Skeletal muscle satellite cell (primary cell): Measurements from ENCODE around the gene KLRC4. TPM values are rescaled to one million over a fixed set of nuclear protein-coding genes. Genes with fewer than 3 reads are reported as not detected.
"Not testable (repeated sequence)": the region's sequence is repeated elsewhere in the genome, so short reads cannot be mapped to it uniquely, and the experiment has no call there.

Source experiments
- H3K27me3 ChIP-seq: 2 replicates; pipeline ENCODE4 v1.7.0; 2013; ENCODE audit warnings: low read length; ENCODE audit not compliant: control insufficient read depth, insufficient read depth
- H3K36me3 ChIP-seq: 2 replicates; pipeline ENCODE4 v1.7.0; 2013; ENCODE audit warnings: mild to moderate bottlenecking, control low read depth, low read length; ENCODE audit not compliant: insufficient read depth
- H3K4me1 ChIP-seq: 2 replicates; pipeline ENCODE4 v1.7.0; 2013; ENCODE audit warnings: low read length; ENCODE audit not compliant: control insufficient read depth, insufficient read depth
- H3K4me2 ChIP-seq: 2 replicates; pipeline ENCODE4 v1.7.0; 2013; ENCODE audit warnings: mild to moderate bottlenecking, low read length
- H3K4me3 ChIP-seq: 2 replicates; pipeline ENCODE4 v1.7.0; 2013; ENCODE audit warnings: low read length
- H3K9ac ChIP-seq: 2 replicates; pipeline ENCODE4 v1.7.0; 2013; ENCODE audit warnings: mild to moderate bottlenecking, low read depth, low read length, moderate library complexity
- H3K9me3 ChIP-seq: replicated peaks from 2 replicates; pipeline ENCODE4 v1.7.0; 2013; ENCODE audit warnings: mild to moderate bottlenecking, control low read depth, low read length
- total RNA-seq: library from RNA; depleted of rRNA; stranded (reverse); fragments of >200 nt; gene quantifications from 2 replicates; pipeline ENCODE4 v1.2.3, GENCODE V29; 2012; rRNA removed

Gene KLRC4, protein sequence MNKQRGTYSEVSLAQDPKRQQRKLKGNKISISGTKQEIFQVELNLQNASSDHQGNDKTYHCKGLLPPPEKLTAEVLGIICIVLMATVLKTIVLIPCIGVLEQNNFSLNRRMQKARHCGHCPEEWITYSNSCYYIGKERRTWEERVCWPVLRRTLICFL
- total RNA-seq: not detected in 2 replicates

DNA sequence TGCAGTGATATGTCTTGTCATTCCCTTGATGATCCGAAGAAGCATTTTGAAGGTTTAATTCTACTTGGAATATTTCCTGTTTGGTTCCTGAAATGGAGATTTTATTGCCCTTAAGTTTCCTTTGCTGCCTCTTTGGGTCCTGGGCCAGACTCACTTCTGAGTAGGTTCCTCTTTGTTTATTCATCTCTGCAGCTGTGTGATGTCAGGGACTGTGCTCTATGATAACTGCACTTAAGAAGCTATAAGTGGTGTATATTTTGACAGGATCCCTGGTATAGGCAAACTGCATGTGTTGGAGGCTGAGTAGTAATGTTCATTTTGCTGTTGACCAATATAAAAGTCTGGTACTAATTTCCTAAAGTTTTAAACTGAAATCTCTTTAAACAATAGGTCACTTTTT, at the start of gene KLRC4:
Gene KLRC4 (minus strand): TSS at position 366 of the 400 bp plus-strand sequence. CDS start 182 bp downstream, at position 184.
- Histone ChIP-seq H3K9ac (no peak within 1 kb of the TSS), H3K9me3 (no peaks in the 10 kb centered on the region), H3K36me3 (no peaks in the 10 kb centered on the region), H3K4me2 (no peak within 1 kb of the TSS), H3K4me3 (no peak within 1 kb of the TSS), H3K27me3 (no peaks in the 10 kb centered on the region), H3K4me1 (no peaks in the 10 kb centered on the region)

DNA sequence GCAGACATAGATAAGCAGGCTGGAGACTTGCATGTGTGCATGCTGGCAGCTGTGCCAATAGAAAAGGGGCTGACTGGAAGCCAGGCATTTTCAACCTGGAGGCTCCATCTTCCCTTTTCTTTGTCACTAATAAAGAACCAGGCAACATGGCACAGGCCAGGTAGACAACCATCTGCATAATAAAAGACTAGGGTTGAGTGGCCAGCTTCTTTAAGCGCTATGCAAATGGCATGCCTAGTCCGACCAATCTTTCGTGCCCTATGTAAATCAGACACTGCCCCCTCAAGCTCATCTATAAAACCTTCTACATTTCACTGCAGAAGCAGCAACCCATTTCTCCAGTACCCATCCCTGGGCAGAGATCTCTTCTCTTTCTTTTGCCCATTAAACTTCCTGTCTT, 48.2 kb upstream of the KLRC4 start:
- H3K4me1 ChIP-seq: peaks cover 6% of the 10 kb centered on the region
- H3K27me3 ChIP-seq: no peaks in the 10 kb centered on the region
- no peak overlapping the region for H3K4me2 ChIP-seq
- no peaks in the 10 kb centered on the region for H3K36me3 ChIP-seq
- no peak overlapping the region for H3K4me3 ChIP-seq
- no peak overlapping the region for H3K9ac ChIP-seq
- H3K9me3 ChIP-seq: peaks cover 3% of the 10 kb centered on the region

DNA sequence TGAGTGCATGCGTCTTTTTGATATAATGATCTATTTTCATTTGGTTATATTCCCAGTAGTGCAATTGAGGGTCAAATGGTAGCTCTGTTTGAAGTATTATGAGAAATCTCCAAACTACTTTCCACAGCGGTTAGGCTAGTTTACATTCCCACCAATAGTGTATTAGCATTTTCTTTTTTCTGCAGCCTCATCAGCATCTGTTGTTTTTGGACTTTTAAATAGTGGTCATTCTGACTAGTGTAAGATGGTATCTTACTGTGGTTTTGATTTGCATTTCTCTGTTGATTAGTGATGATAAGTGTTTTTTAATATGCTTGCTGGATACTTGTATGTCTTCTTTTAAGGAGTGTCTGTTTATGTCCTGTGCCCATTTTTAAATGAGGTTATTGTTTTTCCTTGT, 47.3 kb upstream of the KLRC4 start:
- Histone ChIP-seq H3K4me2 (no peak overlapping the region), H3K9ac (no peak overlapping the region), H3K4me1 (peaks cover 6% of the 10 kb centered on the region), H3K4me3 (no peak overlapping the region), H3K36me3 (no peaks in the 10 kb centered on the region), H3K27me3 (no peaks in the 10 kb centered on the region), H3K9me3 (peaks cover 3% of the 10 kb centered on the region)

DNA sequence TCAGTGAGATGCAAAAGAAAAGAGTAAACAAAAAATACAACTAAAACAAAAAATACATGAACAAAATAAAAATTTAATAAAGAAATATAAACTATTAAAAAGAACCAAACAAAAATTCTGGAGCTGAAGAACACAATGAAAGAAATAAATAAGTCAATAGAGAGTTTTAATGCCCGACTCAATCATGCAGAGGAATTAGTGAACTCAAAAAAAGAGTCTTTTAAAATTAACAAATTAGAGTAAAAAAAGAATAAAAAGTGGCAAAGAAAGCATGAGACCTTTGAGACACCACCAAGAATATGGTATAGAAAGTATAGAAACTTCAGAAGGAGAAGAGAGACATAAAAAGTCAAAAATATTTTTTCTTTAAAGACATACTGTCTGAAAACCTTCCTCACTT, 46.2 kb upstream of the KLRC4 start:
- Histone ChIP-seq H3K4me1 (peaks cover 6% of the 10 kb centered on the region), H3K36me3 (no peaks in the 10 kb centered on the region), H3K4me3 (no peak overlapping the region), H3K9me3 (peaks cover 3% of the 10 kb centered on the region), H3K27me3 (no peaks in the 10 kb centered on the region), H3K4me2 (no peak overlapping the region), H3K9ac (no peak overlapping the region)

DNA sequence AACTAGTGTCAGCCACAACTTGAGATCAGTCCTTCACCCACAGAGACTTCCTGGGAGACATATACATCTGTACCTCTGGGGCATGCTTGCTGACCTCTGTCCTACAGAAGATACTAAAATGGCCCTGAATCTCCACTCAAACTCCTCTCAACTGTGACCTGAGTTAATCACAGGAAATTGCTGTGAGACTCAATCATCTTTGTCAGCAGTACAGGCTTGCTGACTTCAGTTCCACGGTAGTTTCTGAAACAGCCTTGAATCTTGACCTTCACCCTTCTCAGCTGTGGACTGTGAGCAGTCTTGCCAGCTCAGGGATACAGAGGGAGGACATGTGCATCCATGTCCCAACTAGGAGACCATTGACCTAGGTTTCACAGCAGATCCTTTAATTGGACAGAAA, 45.0 kb upstream of the KLRC4 start:
- no peaks in the 10 kb centered on the region for H3K27me3 ChIP-seq
- H3K9ac ChIP-seq: no peak overlapping the region
- H3K9me3 ChIP-seq: peaks cover 3% of the 10 kb centered on the region
- no peaks in the 10 kb centered on the region for H3K36me3 ChIP-seq
- H3K4me2 ChIP-seq: no peak overlapping the region
- H3K4me1 ChIP-seq: peaks cover 6% of the 10 kb centered on the region
- H3K4me3 ChIP-seq: no peak overlapping the region

DNA sequence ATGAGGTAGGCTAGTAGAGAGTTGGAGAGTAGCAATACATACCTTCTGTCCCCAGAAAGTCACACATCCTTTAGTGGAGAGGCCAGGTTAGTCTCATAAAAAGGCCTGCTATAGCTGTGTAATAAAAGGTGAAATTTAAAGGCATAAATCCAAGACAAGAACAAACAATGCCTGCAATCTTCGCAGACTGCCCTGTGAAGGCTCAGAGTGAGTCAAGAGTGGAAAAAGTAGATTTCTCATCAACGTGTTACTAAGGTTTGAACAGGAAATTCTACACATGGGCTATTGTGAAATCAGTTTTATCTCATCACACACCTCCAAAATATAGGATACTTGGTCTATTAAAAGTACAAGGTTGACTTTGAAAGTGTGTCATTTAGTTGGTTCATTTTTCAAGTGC, 43.6 kb upstream of the KLRC4 start, which contains the start of gene KLRC1:
Gene KLRC1 (minus strand): TSS at position 222 of the 400 bp plus-strand sequence. CDS start 2,221 bp downstream, outside the sequence.
- no peak within 1 kb of the TSS for H3K9ac ChIP-seq
- peaks cover 6% of the 10 kb centered on the region for H3K4me1 ChIP-seq
- H3K9me3 ChIP-seq: peaks cover 3% of the 10 kb centered on the region
- H3K4me2 ChIP-seq: no peak within 1 kb of the TSS
- no peaks in the 10 kb centered on the region for H3K36me3 ChIP-seq
- no peak within 1 kb of the TSS for H3K4me3 ChIP-seq
- H3K27me3 ChIP-seq: no peaks in the 10 kb centered on the region

DNA sequence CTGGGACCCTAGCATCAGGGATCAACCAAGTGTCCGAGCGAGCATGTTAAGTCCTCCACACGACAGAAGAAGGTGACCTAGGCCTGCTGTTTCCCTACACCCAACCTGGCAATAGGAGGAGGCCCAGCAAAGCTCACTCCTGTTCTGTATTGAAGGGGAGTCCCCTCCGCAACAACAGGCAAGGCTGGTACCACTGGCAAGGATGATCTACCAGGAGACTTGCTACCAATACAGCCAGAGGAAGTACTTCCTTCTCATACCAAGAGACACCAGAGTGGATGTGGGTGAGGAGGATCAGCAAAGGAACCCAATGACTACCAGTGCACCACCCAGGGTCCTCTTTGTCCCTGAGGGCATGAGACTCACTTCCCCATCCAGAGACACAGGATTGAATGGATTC, 38.7 kb upstream of the KLRC4 start:
- H3K36me3 ChIP-seq: no peaks in the 10 kb centered on the region
- H3K27me3 ChIP-seq: no peaks in the 10 kb centered on the region
- no peaks in the 10 kb centered on the region for H3K4me1 ChIP-seq
- H3K9ac ChIP-seq: no peak overlapping the region
- no peak overlapping the region for H3K4me2 ChIP-seq
- no peaks in the 10 kb centered on the region for H3K9me3 ChIP-seq
- H3K4me3 ChIP-seq: no peak overlapping the region

DNA sequence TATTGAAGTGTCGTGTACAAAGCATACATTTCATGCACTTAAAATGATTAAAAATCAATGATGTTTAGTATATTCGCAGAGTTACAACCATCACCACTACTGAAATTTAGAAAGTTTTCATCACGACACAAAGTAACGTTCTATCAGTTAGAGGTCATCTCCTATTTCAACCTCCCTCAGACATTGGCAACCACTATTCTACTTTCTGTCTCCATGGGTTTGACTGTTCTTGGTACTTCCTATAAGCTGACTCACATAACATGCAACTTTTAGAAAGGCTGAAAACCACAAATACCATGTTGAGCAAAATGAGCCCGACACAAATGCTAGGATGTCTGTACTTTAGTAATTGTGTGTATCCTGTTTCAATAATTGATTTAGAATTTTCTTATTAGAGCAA, 36.5 kb upstream of the KLRC4 start:
- H3K27me3 ChIP-seq, H3K36me3 ChIP-seq, H3K4me1 ChIP-seq, H3K9me3 ChIP-seq, H3K4me2 ChIP-seq, H3K9ac ChIP-seq, H3K4me3 ChIP-seq: not testable (repeated sequence)

DNA sequence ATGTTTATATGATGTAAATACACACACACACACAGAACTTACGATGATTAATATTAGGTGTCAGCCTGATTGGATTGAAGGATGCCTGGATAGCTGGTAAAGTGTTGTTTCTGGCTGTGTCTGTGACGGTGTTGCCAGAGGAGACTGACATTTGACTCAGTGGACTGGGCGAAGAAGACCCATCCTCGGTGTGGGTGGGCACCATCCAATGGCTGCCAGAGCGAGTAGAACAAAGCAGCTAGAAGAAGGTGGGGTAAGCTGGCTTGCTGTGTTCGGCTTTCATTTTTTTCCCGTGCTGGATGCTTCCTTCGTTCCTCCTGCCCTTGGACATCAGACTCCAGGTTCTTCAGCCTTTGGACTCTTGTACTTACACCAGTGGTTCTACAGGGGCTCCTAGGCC, 31.6 kb upstream of the KLRC4 start:
- H3K9me3 ChIP-seq, H3K36me3 ChIP-seq, H3K4me3 ChIP-seq, H3K4me1 ChIP-seq, H3K9ac ChIP-seq, H3K27me3 ChIP-seq, H3K4me2 ChIP-seq: not testable (repeated sequence)

DNA sequence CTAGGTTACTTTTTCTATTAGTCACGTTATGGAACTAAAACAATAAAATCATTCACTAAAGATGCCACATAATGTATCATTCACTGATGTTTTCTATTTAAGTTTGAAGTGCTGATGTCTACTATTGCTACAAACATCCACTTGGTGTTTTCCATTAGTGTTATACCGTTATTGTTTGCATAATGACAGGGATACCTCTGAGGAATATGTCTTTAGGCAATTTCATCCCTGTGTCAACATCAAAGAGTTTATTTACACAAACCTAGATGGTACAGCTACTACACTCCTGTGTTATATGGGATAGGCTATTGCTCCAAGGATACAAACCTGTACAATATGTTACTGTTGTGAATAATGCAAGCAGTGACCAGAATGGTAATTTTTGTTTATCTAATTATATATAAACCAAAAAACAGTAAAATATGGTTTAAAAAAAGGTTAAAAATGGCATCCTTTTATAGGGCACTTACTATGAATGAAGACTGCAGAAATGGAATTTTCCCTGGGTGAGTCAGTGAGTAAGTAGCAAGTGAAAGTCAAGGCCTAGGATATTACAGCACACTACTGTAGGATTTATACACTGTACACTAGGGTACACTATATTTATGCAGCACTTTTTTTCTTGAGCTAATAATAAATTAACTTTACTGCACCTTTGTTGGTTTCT, 30.2 kb upstream of the KLRC4 start:
- not testable (repeated sequence) for H3K36me3 ChIP-seq, H3K9ac ChIP-seq, H3K4me1 ChIP-seq, H3K9me3 ChIP-seq, H3K4me3 ChIP-seq, H3K27me3 ChIP-seq, H3K4me2 ChIP-seq

DNA sequence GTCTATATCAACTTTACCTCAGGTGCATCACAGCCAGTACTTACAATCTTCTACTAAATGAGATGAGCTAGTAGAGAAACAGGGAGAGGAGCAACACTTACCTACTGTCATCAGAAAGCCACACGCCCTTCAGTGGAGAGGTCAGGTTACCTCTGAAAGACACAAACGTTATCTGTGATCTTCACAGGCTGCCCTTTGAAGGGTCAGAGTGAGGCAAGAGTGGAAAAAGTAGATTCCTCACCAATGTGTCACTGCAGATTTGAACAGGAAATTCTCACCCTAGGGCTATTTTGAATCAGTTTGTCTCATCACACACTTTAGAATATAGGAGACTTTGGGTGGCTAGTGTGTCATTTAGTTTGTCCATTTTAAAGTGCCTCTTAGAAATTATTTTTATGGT, 28.0 kb upstream of the KLRC4 start:
- H3K36me3 ChIP-seq, H3K4me2 ChIP-seq, H3K27me3 ChIP-seq, H3K9me3 ChIP-seq, H3K9ac ChIP-seq, H3K4me3 ChIP-seq, H3K4me1 ChIP-seq: not testable (repeated sequence)

DNA sequence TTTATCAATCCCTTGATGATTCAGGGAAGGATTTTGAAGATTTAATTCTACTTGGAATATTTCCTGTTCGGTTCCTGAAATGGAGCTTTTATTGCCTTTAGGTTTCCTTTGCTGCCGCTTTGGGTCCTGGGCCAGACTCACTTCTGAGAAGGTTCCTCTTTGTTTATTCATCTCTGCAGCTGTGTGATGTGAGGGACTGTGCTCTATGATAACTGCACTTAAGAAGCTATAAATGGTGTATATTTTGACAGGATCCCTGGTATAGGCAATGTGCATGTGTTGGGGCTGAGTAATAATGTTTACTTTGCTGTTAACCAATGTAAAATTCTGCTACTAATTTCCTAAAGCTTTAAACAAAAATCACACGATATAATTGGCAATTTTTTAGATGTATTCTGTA, 26.3 kb upstream of the KLRC4 start, which contains the start of gene KLRC2:
Gene KLRC2 (minus strand): TSS at position 195 of the 400 bp plus-strand sequence. CDS start 24 bp downstream, at position 171.
- H3K9ac ChIP-seq, H3K27me3 ChIP-seq, H3K4me3 ChIP-seq, H3K36me3 ChIP-seq, H3K4me1 ChIP-seq, H3K9me3 ChIP-seq: not testable (repeated sequence)
- H3K4me2 ChIP-seq: peak within 1 kb of the TSS; percentile 25
